ENCODE measurements around the gene ROMO1. TPM values are rescaled to one million over a fixed set of nuclear protein-coding genes. Genes with fewer than 3 reads are reported as not detected.

ROMO1 gene
- total RNA-seq, 4 donors from 2014 or later: 146 to 299 (median 212) TPM

- Histone ChIP-seq H3K27me3 (no peaks in the 10 kb centered on the region), H3K4me3 (peak overlapping the region; percentile 81), H3K36me3 (peaks cover 41% of the 10 kb centered on the region), H3K4me1 (peaks cover 29% of the 10 kb centered on the region), H3K9me3 (no peaks in the 10 kb centered on the region), H3K27ac (no peak overlapping the region)
- DNase-seq (ENCODE audit: low spot score in 2 of 2): no peak
- WGBS: 73% methylated on average over 9 of the region's 9 CpGs
- TF ChIP-seq POLR2A (IDR thresholded peaks at IDR 0.05) (no peak), POLR2AphosphoS5 (IDR thresholded peaks at IDR 0.05) (no peak), CTCF (IDR thresholded peaks at IDR 0.05) (no peak), EP300 (IDR thresholded peaks at IDR 0.05) (no peak)
Observed at GRCh38 chr20:35697696-35698297, 1.4 kb upstream of the ROMO1 start.

- peak in 1 of 2 donors; percentile 73 for DNase-seq (ENCODE audit: low spot score in 2 of 2)
- H3K27me3 ChIP-seq: no peaks in the 10 kb centered on the region
- TF ChIP-seq POLR2A (IDR thresholded peaks at IDR 0.05): no peak
- TF ChIP-seq POLR2AphosphoS5 (IDR thresholded peaks at IDR 0.05): no peak
- TF ChIP-seq EP300 (IDR thresholded peaks at IDR 0.05): no peak
- no peak for TF ChIP-seq CTCF (IDR thresholded peaks at IDR 0.05)
- peaks cover 29% of the 10 kb centered on the region for H3K4me1 ChIP-seq
- no peaks in the 10 kb centered on the region for H3K9me3 ChIP-seq
- 7% methylated on average over 36 of the region's 37 CpGs for WGBS
- H3K4me3 ChIP-seq: peak overlapping the region; percentile 81
- H3K36me3 ChIP-seq: peaks cover 41% of the 10 kb centered on the region
- peak overlapping the region; percentile 89 for H3K27ac ChIP-seq
Observed at GRCh38 chr20:35698298-35699126, 693 bp upstream of the ROMO1 start.

GRCh38 chr20:35699957-35700624 lies 886 bp downstream of the ROMO1 start:
- peak overlapping the region; percentile 89 for H3K27ac ChIP-seq
- H3K4me3 ChIP-seq: peak overlapping the region; percentile 81
- H3K9me3 ChIP-seq: no peaks in the 10 kb centered on the region
- no peak for DNase-seq (ENCODE audit: low spot score in 2 of 2)
- H3K36me3 ChIP-seq: peaks cover 41% of the 10 kb centered on the region
- H3K27me3 ChIP-seq: no peaks in the 10 kb centered on the region
- H3K4me1 ChIP-seq: peaks cover 29% of the 10 kb centered on the region
- 18% methylated on average over 6 of the region's 6 CpGs for WGBS
- no peak for TF ChIP-seq POLR2AphosphoS5 (IDR thresholded peaks at IDR 0.05)
- no peak for TF ChIP-seq CTCF (IDR thresholded peaks at IDR 0.05)
- no peak for TF ChIP-seq EP300 (IDR thresholded peaks at IDR 0.05)
- no peak for TF ChIP-seq POLR2A (IDR thresholded peaks at IDR 0.05)

- H3K4me3 ChIP-seq: peak overlapping the region; percentile 81
- peak overlapping the region; percentile 89 for H3K27ac ChIP-seq
- H3K36me3 ChIP-seq: peaks cover 41% of the 10 kb centered on the region
- DNase-seq (ENCODE audit: low spot score in 2 of 2): peak in 1 of 2 donors; percentile 46
- H3K9me3 ChIP-seq: no peaks in the 10 kb centered on the region
- TF ChIP-seq POLR2A (IDR thresholded peaks at IDR 0.05) (no peak), CTCF (IDR thresholded peaks at IDR 0.05) (no peak), POLR2AphosphoS5 (IDR thresholded peaks at IDR 0.05) (no peak), EP300 (IDR thresholded peaks at IDR 0.05) (no peak)
- no peaks in the 10 kb centered on the region for H3K27me3 ChIP-seq
- peaks cover 29% of the 10 kb centered on the region for H3K4me1 ChIP-seq
- WGBS: 90% methylated on average over 7 of the region's 7 CpGs
Observed at GRCh38 chr20:35700625-35701148, 1.5 kb downstream of the ROMO1 start.

Measured in suprapubic skin (tissue), 4 donors.